ENCODE data around the gene GPT2.

- TF ChIP-seq CTCF (conservative IDR thresholded peaks at IDR 0.05) (no peak), ZFX (IDR thresholded peaks at IDR 0.05) (no peak)
These were observed 46.7 kb downstream of the GPT2 start for GRCh38 chr16:46930861-46931260.

All from C4-2B (cell line).